ENCODE results near the gene AIP. TPM values are rescaled to one million over a fixed set of nuclear protein-coding genes. Genes with fewer than 3 reads are reported as not detected.
"Not testable (repeated sequence)": the region's sequence is repeated elsewhere in the genome, so short reads cannot be mapped to it uniquely, and the experiment has no call there.

Gene AIP
- polyA plus RNA-seq, 5 donors: 45.4 to 67.7 (median 60.0) TPM

DNA sequence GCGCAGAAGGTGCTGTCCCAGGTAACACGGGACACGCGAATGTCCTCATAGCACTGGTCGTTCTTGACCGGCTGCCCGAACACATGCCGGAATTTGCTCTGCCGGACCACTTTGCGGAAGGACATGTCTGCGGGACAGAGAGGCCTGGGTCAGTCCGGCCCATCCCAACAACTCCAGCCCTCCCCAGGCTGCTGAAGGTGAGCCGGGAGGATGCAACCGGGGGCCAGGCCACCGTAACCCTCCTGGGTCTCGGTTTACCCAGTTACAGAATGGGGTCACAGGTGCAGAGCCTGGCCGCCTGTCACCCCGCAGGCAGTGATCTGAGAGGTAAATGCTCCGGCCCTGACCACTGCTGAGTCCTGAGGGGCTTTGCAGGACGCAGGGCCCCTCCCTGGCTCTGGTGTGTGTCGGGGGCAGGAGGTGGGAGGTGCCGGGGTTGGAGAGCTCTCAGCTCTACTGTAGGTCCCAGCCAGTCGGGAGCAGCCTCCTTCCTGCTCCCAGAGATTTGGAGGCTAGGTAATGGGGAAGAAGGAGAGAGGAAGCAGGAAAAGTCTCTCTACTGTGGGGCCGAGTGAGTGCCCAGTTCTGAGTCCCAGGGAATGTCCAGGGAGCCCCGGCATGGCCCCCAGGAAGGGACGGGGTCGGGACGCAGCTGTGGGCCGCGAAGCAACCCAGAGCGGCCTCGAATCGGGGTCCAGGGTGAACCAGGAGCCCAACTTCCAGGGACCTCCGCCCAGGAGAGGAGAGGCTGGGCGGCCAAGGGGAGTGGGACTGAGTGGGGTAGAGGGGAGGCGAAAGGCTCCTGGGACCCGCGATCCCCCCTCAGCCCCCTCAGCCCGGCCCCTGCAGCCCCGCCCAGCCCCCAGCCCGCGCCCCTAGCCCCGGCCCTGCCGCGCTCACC lies 40.1 kb upstream of the AIP start:
- DNase-seq: no peak

DNA sequence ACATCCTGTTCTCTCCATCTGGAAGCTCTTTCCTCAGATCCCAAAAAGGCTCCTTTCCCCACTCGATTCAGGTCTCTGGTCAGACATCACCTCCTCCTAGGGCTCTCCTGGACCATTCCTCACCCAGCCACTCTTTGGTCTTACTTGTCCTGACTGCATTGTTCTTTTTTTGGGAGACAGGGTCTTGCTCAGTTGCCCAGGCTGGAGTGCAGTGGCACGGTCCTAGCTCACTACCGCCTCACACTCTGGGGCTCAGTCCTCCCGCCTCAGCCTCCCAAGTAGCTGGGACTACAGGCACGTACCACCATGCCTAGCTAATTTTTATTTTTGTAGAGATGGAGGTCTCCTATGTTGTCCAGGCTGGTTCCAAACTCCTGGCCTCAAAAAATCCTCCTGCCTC lies 37.3 kb upstream of the AIP start:
- no peak for DNase-seq

DNA sequence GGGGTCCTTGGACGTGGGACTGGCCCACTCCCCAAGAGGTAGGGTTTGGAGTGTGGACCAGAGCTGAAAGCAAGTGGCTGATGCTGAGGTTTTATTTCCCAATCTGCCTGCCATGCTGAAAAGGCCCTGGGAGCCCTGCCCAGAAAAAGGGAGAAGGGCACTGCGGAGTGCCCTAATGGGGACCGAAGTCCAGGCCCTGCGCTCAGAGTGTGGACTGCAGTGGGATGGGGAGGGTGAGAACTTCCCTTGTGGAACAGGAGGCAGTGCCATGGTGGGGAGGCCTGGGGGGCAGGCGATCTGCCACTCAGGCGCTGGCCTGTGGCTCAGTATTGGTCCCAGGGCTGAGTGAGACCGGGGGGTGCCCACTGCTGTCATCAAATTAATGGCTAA lies 34.6 kb upstream of the AIP start:
- DNase-seq: no peak

DNA sequence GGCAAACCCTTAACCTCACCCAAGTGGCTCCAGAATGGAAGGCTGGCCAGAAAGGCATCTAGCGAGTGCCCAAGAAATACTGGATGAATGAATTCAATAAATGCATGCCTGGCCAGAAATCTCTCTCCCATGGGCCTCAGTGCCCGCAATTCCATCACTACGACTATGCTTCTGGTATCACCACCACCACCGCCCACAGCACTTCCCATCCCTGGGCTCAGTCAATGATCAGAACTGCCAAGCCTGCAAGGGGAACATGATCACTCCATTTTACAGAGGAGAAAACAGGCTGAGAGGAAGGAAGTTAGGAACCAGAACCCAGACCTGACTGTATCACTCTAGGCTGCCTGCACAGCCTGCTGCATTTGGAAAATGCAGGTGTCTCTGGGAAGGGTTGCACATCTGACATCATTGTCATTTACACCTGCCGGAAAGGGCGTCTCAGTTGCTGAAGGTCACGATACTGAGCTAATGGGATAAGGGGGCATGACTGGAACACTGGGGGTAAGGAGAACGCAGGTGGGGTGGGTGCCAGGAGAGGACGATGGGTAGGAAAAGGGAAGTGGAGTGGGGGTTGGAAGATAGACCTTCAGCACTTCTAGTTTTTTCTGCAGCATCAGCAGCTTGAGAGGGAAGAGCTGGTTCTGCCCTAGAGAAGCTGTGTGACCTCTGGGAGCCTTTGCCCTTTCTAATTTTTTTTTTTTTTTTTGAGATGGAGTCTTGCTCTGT lies 33.5 kb upstream of the AIP start:
- DNase-seq: no peak

DNA sequence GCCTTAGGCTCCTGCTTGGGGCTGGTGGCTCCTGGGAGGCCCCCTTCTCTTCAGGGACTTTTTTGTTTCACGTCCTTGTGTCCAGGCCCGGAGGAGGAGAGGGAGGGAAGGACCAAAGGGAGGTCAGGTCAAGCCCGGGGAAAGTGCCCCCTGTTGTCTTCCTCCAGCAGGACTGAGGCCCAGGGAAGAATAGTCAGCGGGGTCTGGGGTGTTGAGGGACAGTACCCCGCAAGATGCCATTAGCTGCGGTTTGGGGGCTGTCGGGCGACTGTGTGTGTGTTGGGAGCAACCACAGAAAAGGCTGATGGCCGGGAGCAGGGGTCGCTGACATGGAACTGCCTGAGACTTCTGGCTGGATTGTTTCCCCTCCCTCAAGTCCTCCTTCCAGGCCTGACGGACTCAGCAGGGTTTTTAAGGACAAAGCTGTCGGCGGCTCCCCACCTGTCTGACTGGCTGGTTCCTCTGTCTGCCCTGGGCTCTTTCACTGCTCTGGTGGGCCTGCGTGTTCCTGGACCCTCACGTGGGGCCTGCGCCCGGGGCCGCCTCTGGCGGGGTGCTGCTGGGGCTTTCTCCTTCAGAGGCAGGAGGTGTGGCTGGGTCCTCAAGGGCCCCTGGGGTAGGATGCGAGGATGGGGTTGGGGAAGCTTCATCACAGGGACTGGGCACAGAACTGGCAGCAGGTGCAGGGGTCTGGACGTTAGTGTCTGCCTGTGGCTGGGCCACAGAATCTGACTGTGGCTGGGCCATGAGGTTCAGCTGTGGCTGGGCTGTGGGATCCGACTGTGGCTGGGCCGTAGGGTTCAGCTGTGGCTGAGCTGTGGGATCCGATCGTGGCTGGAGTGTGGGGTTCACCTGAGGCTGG lies 31.8 kb upstream of the AIP start:
- no peak for DNase-seq

DNA sequence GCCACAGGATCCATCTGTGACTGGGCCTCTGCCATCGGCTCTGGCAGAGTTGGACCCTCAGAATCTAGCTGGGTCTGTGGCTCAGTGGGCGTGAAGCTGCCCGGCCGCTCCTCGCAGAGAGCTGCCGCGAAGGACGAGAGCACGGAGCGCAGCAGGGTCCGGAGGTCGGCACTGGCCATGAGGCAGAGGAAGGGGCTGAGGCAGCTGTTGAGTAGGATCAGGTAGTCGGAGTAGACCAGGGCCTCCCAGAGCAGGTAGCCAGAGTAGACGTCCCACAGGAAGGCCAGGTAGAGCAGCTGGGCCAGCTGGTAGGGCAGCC lies 31.2 kb upstream of the AIP start:
- no peak for DNase-seq

DNA sequence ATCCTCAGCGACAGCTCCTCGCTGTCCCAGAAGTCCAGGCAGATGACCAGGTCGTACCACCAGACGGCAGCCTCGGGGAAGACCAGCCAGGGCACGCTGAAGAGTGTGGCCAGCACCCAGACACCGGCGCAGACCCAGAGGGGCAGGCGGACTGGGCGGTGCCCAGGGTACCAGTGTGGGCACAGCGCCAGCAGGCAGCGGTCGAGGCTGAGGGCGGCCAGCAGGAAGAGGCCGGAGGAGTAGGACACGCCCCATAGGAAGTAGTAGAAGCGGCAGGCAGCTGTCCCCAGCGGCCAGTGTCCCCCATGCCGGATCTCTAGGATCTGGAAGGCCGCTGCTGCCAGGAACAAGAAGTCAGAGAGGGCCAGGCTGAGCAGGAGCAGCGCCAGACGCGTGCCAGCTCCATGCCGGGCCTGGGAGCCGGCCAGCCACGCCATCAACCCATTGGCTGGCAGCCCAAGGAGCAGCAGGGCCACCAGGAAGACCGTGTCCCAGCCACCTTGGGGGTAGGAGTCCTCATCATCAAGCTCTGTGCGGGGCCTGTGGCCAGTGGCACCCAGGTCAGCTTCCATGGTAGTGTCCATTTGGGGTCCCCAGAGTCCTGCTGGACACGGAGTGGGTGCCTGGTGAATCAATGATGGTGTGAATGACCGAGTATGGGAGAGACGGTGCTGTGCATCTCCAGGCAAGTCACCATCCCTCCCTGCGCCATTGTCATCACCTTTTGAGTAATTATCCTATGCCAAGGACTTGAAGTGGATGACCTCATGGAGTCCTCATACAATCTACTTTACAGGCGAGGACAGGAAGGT lies 30.5 kb upstream of the AIP start, which contains the start of gene GPR152:
Gene GPR152, minus strand, starts transcription at position 589 of the 812 bp plus-strand sequence. Its CDS starts 5 bp downstream, at position 584.
- no peak for DNase-seq

DNA sequence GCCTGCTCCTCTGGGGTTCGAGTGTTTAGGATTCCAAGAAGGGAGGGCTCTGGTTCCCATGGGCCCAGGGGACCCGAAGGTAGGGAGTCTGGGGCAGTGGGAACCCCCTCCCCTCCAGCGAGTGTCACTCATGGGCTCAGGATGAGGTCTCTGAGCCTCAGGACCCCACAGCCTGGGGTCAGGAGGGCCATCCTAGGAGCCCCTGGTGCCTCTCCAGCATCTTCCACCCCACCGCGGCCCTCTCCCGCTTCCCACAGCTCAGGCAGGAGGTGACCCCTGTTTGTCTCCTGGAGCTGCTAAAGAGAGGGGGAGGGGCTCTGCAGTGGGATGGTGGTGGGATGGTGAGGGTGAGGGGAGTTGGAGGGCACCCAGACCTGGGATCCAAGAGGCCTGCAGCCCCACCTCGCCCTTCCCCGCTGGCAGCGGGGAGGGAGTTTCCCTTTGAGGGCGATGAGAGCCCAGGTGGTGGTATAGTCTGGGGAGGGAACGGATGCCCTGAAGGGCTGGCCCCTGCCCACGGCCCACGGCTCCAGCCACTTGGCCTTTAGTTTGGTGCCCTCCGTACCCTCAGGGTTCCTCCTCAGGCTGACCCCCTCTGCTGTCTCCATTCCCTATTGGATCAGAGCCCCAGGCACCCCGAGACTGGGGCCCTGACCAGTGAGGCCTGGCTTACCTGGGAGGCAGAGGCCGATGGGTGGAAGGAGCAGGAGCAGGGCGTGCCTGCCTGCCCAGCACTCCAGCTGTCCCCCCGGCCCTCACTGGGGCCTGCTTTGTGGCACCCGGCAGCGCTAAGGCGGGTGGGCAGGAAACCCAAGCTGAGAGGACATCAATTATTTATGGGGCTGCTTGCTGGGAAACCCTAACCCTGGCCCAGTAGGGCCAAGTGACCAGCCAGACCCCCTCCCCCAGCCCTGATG lies 28.8 kb upstream of the AIP start:
- no peak for DNase-seq

DNA sequence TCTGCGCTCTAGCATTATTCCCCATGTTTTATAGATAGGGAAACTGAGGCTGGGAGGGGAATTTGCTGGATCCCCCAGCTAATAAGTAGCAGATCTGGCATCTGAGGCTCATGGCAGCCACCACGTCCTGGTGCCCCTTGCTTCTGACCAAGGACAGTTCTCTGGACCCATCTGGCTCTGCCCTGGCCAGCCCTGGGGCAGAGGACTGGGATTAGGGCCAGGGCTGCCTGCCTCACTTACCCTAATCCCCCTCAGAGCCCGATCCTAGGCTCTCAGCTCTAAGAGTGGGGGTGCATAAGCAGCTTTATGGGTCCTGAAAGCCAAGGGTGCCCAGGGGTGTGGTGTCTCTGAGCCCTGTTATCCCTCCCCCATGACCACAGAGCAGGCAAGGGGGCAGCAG lies 27.8 kb upstream of the AIP start, which contains the start of gene CABP4:
Gene CABP4, plus strand, starts transcription at position 301 of the 400 bp plus-strand sequence. Its CDS starts 70 bp downstream, at position 371.
- DNase-seq: no peak

DNA sequence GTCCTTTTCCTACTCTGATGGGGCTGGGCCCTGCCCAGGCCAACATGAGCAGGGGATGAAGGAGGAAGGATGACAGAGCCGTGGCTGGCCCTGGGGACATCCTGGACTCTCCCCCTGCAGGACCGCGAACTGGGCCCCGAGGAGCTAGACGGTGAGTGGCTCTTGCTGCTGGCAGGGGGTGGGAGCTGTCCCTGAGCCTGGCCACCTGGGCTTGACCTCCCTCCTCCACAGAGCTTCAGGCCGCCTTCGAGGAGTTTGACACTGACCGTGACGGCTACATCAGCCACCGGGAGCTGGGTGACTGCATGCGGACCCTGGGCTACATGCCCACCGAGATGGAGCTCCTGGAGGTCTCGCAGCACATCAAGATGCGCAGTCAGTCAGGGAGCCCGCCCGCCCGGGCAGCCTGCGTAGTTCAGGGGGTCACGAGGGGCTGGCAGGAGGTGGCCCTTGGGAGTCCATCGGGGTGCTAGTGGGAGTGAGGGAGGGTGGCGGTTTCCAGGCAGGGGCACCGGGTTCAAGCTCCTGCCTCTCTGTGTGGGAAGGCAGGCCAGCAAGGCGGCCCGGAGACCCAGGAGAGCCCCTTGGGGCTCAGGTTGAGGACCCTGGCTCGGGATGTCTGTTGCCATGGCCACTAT lies 26.6 kb upstream of the AIP start:
- DNase-seq: no peak

DNA sequence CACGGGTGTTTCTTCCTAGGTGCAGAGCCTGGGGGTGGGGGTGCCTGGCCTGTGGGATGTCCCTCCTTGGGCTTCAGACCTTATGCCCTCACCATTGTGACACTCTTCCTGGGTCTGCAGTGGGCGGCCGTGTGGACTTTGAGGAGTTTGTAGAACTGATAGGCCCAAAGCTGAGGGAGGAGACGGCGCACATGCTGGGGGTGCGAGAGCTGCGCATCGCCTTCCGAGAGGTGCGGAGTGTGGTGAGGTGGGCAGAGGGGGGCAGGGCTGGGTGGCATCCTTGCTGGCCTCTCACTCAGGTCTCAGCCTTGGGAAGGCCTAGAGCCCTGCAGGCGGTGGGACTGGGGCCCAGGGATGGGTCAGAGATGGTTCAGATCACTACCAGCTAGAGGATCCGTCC lies 25.4 kb upstream of the AIP start:
- no peak for DNase-seq

DNA sequence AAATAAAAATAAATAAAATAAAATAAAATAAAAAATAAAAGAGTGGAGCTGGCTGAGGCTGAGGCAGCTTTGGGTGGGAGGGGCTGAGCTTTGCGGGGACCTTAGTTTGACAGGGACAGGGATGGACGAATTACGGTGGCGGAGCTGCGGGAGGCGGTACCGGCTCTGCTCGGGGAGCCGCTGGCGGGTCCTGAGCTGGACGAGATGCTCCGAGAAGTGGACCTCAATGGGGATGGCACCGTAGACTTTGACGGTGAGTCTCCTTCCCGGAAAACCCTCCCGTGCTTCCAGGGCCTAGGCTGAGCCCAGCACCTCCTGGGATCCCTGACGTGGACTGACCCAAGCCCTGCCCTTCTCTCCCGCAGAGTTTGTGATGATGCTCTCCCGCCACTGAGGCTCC lies 24.6 kb upstream of the AIP start:
- DNase-seq: no peak

DNA sequence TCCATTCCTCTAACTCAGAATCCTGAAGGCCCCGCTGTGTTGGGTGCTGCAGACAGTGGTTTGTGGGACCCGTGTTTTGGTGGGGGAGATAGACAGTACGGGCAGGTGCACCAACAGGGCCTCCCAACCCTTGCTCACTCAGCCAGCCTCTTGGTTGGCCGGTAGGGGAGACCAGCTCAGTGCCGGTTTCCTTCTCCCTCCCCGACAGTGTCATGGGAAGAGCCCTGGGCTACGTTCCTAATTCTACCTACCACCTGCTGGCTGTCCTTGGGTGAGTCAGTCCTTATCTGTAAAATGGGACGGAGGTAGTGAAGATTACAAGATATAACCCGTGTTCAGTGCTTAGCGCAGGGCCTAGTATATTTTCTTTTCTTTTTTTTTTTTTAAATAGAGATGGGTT lies 19.6 kb upstream of the AIP start:
- no peak for DNase-seq

DNA sequence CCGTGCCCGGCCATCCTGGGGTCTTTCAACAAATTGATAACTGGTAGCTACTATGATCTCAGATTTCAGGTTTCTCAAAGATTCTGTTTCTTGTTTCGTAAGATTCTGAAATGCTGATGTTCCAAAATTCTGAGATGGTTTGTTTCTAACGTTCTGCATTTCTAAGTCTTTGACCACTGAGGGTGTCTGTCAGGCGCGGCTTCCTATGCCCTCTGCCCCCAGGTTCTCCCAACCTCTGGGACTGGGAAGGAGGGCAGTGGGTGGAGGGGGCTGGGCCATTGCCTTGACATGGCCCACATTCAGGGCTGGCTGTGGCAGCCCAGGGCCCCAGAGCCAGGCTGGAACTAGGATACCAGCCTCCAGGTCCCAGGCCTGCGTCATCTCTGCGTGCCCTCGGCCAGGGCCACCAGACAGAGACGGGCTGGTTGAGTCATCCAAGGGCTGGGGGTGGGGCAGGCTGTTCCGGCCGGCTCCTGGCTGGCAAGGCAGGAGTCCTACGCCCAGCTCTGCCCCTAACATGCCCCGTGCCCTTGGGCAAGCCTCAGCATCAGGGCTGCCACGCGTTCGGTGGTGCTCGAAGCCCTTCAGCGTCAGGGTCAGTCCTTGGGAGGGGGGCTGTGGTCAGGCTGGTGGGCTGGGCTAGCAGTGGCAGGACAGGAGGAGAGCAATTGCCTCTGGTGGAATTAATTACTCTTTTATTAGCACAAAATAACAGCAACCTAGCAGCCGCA lies 19.0 kb upstream of the AIP start:
- no peak for DNase-seq

DNA sequence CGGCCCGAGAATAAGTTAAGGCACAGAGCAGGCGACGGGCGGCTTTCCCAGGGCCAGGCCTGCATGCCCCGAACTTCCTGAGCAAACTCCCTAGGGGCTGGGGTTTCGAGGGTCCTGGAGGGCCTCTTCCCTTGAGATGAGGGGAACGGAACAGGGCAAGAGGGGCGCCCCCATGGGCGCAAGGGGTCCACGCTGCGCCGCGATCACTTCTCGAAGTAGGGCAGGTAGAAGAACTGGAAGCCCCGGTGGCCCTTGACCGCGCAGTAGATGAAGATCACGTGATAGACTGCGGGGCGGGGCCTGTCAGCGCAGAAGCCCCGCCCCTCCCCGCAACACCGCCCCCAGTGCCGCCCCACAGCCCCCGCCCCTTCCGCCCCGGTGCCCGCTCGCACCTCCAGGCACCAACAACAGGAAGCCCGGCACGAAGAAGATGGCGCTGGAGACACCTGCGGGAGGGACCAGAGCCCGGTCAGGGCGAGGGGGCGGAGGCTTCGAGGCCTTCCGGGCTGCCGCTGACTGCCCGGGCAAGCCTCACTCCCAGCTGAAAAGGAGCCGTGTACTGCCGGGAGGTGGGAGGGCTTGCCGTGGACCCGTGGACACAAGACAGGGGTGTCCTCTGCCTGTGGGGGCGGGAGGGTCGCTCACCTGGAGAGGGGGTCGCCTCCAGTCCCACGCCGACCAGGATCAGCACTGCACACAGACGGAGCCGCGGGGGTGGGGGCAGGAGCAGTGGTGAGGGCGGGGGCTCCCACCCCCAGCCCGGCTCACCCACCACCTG lies 18.2 kb upstream of the AIP start:
- peak; percentile 62 to 66 for DNase-seq

DNA sequence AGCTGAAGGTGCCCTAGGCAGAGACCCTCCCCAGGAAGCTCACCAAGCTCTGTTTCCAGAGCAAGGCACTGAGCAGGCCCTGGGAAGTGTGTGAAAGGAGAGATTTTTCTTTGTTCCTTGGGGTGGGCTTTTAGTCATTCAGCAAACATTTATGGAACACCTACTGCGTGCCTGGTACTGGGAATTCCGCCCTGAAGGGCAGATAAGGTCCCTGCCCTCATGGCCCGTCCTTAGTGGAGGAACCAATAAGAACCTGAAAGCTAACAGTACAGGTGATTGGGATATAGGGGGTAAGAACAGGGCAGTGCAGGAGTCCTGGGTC lies 17.7 kb upstream of the AIP start:
- no peak for DNase-seq

DNA sequence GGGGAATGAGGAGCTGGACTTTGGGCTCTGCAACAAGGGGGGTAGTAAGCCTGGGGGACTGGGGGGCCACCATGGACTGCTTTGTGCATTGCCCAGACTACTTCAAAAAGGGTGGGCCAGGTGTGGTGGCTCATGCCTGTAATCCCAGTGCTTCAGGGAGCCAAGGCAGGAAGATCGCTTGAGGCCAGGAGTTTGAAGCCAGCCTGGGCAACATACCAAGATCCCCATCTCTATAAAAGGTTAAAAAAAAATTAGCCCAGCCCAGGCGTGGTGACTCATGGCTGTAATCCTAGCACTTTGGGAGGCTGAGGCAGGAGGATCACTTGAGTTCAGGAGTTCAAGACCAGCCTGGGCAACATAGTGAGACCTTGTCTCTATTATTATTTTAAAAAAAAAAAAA lies 17.3 kb upstream of the AIP start:
- DNase-seq: not testable (repeated sequence)

DNA sequence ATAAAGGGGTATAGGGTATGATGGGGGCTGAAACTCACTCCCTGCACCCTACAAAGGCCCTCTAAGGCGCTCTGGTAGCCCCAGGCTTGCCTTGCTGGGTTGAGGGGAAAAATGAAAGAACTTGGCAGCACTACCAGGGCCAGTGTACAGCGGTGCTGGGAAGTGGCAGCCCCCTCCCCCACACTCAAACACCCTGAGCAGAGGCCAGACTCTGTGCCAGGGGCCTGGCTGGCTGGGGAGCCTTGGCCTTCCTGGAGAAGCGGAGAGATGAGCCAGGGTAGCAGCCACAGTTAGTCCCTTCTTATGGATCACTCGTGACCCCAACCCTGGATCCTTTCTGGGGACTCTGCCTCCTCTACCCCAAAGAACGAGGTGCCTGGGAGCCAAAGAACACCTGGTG lies 16.5 kb upstream of the AIP start:
- no peak for DNase-seq
